Prostate gland (tissue), 2 donors: ENCODE data around the gene MYOCD.

Experiments
- CTCF ChIP-seq, 4 experiments: fragments of 200-600 bp in 2 of 4; fragments of 450-650 bp in 2 of 4; sonication (generic) in 2 of 4; IDR thresholded peaks; 1 replicate in 3 of 4; 2 replicates in 1 of 4; pipeline ENCODE4 v1.5.1; 2016 to 2019; ENCODE audit warnings: antibody characterized with exemption in 4 of 4, mild to moderate bottlenecking in 2 of 4, moderate library complexity in 2 of 4
- POLR2A ChIP-seq: fragments of 450-650 bp; IDR thresholded peaks from one replicate; pipeline ENCODE4 v1.6.1; 2016; ENCODE audit warnings: antibody characterized with exemption, mild to moderate bottlenecking
- POLR2AphosphoS5 ChIP-seq: sonication (generic); formaldehyde crosslinking; IDR thresholded peaks from one replicate; pipeline ENCODE4 v1.6.1; 2017; ENCODE audit warnings: antibody characterized with exemption

GRCh38 chr17:12768255-12768654 lies 102.6 kb downstream of the MYOCD start:
- TF ChIP-seq CTCF (IDR thresholded peaks at IDR 0.05) (no peak), POLR2A (no peak), POLR2AphosphoS5 (no peak)
